HPDE6-E6E7 (cell line): Measurements from ENCODE around the gene EPHA8.

Experiments
- DNase-seq: peaks from one replicate; pipeline ENCODE4 v3.0.0; 2011; ENCODE audit warnings: missing footprints; ENCODE audit errors: extremely low spot score

The EPHA8 gene

GRCh38 chr1:22645931-22646330 is 82.6 kb downstream of the EPHA8 start:
- DNase-seq = no peak

- no peak for DNase-seq
These were observed 83.1 kb downstream of the EPHA8 start for GRCh38 chr1:22646384-22646783.

GRCh38 chr1:22650089-22650693 is 86.9 kb downstream of the EPHA8 start:
- DNase-seq = no peak

GRCh38 chr1:22651941-22652856 is 88.9 kb downstream of the EPHA8 start:
- DNase-seq = no peak

- DNase-seq = no peak
These were observed 89.6 kb downstream of the EPHA8 start, which contains the start of gene C1QB for GRCh38 chr1:22652881-22653316. Gene C1QB (plus strand): TSS chr1:22653236. CDS start chr1:22659463, 6,227 bp downstream.
